ENCODE results near the gene PLD4. TPM values are rescaled to one million over a fixed set of nuclear protein-coding genes. Genes with fewer than 3 reads are reported as not detected.
"Not testable (repeated sequence)": the region's sequence is repeated elsewhere in the genome, so short reads cannot be mapped to it uniquely, and the experiment has no call there.

PLD4 gene
- total RNA-seq, 1 donor: 0.09 TPM

DNA sequence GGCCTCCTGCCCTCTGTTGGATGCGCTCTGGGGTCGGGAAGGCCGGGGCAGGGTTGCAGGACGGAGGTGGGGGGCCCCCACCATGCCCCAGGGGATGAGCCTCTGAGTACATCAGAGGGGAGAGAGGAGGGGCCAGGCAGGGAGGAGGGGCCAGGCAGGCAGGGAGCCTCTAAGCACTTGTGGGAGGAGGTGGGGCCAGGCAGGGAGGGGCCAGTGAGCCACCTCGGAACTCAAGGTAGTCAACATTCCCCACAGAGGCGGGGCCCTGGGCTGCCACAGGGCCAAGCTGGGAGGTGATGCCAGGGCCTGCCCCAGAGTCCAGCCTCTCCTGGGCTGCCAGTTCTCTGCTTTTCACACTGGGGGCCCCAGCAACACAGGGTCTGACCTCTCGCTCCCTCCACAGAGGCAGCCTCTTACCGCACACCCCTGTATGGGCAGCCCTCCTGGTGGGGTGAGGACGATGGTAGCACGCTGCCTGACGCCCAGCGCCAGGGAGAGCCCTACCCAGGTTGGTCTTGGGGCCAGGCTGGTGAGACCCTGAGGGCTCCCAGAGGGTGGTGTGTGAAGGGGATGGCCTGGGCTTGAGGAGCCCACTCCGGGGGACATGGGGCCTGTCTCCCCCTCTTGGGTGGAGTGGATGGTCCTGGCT lies 42.2 kb upstream of the PLD4 start:
- no peak for TF ChIP-seq CTCF (IDR thresholded peaks at IDR 0.05; ENCODE audit: insufficient read depth, low read length)
- no peak for DNase-seq (ENCODE audit: low read depth)
- H3K4me3 ChIP-seq (ENCODE audit: low read depth, low read length): no peak overlapping the region

DNA sequence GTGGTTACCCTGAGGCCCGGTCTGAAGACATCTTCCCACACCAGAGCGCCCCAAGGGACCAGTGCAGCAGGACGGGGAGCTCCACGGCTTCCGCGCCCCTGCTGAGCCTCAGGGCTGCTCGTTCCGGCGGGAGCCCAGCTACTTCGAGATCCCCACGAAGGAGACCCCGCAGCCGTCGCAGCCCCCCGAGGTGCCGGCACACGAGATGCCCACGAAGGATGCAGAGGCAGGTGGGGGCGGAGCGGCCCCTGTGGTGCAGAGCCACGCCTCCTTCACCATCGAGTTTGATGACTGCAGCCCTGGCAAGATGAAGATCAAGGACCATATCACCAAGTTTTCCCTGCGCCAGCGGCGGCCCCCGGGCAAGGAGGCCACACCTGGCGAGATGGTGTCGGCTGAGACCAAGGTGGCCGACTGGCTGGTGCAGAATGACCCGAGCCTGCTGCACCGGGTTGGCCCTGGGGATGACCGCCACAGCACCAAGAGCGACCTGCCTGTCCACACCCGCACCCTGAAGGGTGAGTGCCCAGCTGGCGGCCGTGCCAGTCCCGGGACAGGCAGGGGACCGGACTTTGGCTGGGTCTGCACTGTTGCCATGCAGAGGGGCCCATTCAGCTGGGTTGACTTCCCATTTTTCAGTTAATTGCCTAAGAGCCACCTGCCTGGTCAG lies 41.6 kb upstream of the PLD4 start:
- no peak overlapping the region for H3K4me3 ChIP-seq (ENCODE audit: low read depth, low read length)
- DNase-seq (ENCODE audit: low read depth): no peak
- no peak for TF ChIP-seq CTCF (IDR thresholded peaks at IDR 0.05; ENCODE audit: insufficient read depth, low read length)

DNA sequence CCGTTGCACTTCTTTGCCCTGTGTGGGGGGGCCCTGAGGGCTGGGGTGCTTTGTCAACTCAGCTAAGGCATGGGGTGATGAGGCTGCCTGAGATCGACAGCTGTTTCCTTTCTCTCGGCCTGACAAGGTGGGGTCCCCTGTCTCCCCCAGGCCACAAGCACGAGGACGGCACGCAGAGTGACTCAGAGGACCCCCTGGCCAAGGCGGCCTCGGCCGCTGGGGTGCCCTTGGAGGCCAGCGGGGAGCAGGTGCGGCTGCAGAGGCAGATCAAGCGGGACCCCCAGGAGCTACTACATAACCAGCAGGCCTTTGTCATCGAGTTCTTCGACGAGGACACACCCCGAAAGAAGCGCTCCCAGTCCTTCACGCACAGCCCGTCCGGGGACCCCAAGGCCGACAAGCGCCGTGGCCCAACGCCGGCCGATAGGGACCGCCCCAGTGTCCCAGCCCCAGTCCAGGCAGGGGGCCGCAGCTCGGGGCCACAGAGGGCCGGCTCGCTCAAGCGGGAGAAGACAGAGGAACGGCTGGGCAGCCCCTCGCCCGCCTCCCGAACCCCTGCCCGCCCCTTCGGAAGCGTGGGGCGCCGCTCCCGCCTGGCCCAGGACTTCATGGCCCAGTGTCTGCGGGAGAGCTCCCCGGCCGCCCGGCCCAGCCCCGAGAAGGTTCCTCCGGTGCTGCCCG lies 40.9 kb upstream of the PLD4 start:
- no peak for DNase-seq (ENCODE audit: low read depth)
- no peak overlapping the region for H3K4me3 ChIP-seq (ENCODE audit: low read depth, low read length)
- TF ChIP-seq CTCF (IDR thresholded peaks at IDR 0.05; ENCODE audit: insufficient read depth, low read length): no peak

DNA sequence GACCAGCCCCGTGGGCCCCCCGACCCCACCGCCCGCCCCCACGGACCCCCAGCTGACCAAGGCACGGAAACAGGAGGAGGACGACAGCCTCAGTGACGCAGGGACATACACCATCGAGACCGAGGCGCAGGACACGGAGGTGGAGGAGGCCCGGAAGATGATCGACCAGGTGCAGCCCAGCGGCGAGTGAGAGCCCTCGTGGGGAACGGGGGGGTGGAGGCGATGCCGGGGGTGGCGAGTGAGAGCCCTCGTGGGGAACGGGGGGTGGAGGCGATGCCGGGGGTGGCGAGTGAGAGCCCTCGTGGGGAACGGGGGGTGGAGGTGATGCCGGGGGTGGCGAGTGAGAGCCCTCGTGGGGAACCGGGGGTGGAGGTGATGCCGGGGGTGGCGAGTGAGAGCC lies 40.3 kb upstream of the PLD4 start:
- H3K4me3 ChIP-seq (ENCODE audit: low read depth, low read length); DNase-seq (ENCODE audit: low read depth): not testable (repeated sequence)

DNA sequence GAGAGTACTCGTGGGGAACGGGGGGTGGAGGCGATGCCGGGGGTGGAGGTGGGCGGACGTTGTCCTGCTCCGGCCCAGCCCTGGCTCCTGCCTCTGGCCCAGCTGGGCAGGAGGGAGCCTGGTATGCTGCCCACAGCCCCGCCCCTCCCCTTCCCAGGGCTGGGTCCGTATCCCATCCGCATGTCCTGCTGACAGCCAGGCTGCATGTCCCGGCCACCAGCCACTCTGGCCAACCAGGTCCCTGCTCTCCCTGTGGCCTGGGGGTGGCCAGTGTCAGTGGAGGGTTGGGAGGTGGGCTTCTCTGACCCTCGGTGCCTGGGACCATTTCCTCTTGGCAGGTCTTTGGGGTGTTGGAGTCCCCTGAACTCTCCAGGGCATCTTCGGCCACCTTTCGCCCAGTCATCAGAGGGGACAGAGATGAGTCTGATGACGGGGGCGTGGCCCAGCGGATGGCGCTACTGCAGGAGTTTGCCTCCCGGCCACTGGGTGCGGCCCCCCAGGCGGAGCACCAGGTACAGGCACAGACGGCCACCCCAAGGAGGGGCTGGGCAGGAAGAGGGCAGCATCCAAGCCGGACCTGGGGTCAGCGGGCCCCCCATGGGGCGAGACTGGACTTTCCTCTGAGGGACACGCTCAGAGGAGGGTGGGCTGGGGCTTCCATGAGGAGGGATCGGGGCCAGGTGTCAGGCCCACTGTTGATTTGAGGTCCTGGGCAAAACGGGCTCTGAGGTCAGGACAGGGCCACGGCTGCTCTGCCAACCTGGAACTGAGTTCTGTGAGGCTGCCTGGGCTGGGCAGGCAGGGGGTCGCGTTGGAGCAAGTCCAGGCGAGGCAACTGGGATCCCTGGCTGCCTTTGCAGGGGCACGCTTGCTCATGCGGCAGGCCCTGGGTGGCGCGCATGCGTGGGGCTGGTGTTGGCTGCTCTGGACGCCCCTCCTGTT lies 39.4 kb upstream of the PLD4 start:
- H3K4me3 ChIP-seq (ENCODE audit: low read depth, low read length): no peak overlapping the region
- no peak for DNase-seq (ENCODE audit: low read depth)
- TF ChIP-seq CTCF (IDR thresholded peaks at IDR 0.05; ENCODE audit: insufficient read depth, low read length): no peak

- no peak for DNase-seq (ENCODE audit: low read depth)
- TF ChIP-seq CTCF (IDR thresholded peaks at IDR 0.05; ENCODE audit: insufficient read depth, low read length): no peak
- no peak overlapping the region for H3K4me3 ChIP-seq (ENCODE audit: low read depth, low read length)
These were observed 38.5 kb upstream of the PLD4 start for GRCh38 chr14:104885973-104886689.

Data from fibroblast of the aortic adventitia (primary cell).